PC-3 (cell line): ENCODE results near the gene TNS3. TPM values are rescaled to one million over a fixed set of nuclear protein-coding genes. Genes with fewer than 3 reads are reported as not detected.
"Not testable (repeated sequence)": the region's sequence is repeated elsewhere in the genome, so short reads cannot be mapped to it uniquely, and the experiment has no call there.

Experiments
- ATAC-seq: fragments of 200-7000 bp; cut with Tn5 transposase; 2 replicates; pipeline ENCODE4 v1.9.1; 2020; ENCODE audit warnings: mild to moderate bottlenecking, moderate library complexity
- BruUV-seq: library from RNA; stranded (reverse); fragments of 400-500 nt; replicated peaks from 2 replicates; lab custom pipeline; 2021; lab: Mats Ljungman, UMichigan
- CTCF ChIA-PET: fragments of 300-600 bp; sonication (Branson Sonifier 250); formaldehyde crosslinking; loops from one replicate; lab custom pipeline; 2022; ENCODE audit warnings: antibody characterized with exemption; lab: Charles Lee
- POLR2A ChIA-PET: fragments of 300-600 bp; sonication (Branson Sonifier 250); formaldehyde crosslinking; loops from one replicate; lab custom pipeline; 2022; ENCODE audit warnings: antibody characterized with exemption; ENCODE audit not compliant: unreplicated experiment; lab: Charles Lee
- DNase-seq: peaks from one replicate; pipeline ENCODE4 v3.0.0-alpha.2; 2015
- H2AFZ ChIP-seq: fragments of 300-600 bp; sonication (generic); 2 replicates; pipeline ENCODE4 v1.6.0; 2016; ENCODE audit warnings: antibody characterized with exemption, low read length
- H3F3A ChIP-seq: fragments of 300-600 bp; sonication (generic); one replicate; pipeline ENCODE4 v1.6.0; 2017; ENCODE audit warnings: antibody characterized with exemption, low read length, control low read depth, mild to moderate bottlenecking; ENCODE audit not compliant: unreplicated experiment
- H3K27ac ChIP-seq: fragments of 300-600 bp; sonication (generic); 2 replicates; pipeline ENCODE4 v1.5.1; 2016; ENCODE audit warnings: mild to moderate bottlenecking, low read length
- H3K27me3 ChIP-seq: fragments of 300-600 bp; sonication (generic); 2 replicates; pipeline ENCODE4 v1.6.1; 2016; ENCODE audit warnings: low read length, mixed read lengths
- H3K36me3 ChIP-seq: fragments of 300-600 bp; sonication (generic); 2 replicates; pipeline ENCODE4 v1.6.1; 2016; ENCODE audit warnings: low read depth, mixed run types, low read length, mixed read lengths
- H3K4me1 ChIP-seq: fragments of 300-600 bp; sonication (generic); 2 replicates; pipeline ENCODE4 v1.5.1; 2016; ENCODE audit warnings: low read length; ENCODE audit not compliant: insufficient read depth
- H3K4me2 ChIP-seq: fragments of 300-600 bp; sonication (generic); 2 replicates; pipeline ENCODE4 v1.6.0; 2016; ENCODE audit warnings: low read length
- H3K4me3 ChIP-seq: fragments of 300-600 bp; sonication (generic); 2 replicates; pipeline ENCODE4 v1.5.1; 2016; ENCODE audit warnings: mild to moderate bottlenecking, low read length, mixed read lengths
- H3K79me2 ChIP-seq: fragments of 300-600 bp; sonication (generic); 2 replicates; pipeline ENCODE4 v1.6.1; 2017; ENCODE audit warnings: low read length, mixed read lengths
- H3K9ac ChIP-seq: fragments of 300-600 bp; sonication (generic); 2 replicates; pipeline ENCODE4 v1.6.0; 2016; ENCODE audit warnings: mild to moderate bottlenecking, low read length
- H3K9me2 ChIP-seq: fragments of 300-600 bp; sonication (generic); replicated peaks from 2 replicates; pipeline ENCODE4 v1.6.1; 2016; ENCODE audit warnings: mixed run types, low read length, mixed read lengths
- H3K9me3 ChIP-seq: fragments of 300-600 bp; sonication (generic); 2 replicates; pipeline ENCODE4 v1.6.1; 2016; ENCODE audit warnings: low read length, mixed read lengths
- H4K20me1 ChIP-seq: fragments of 300-600 bp; sonication (generic); 2 replicates; pipeline ENCODE4 v1.6.1; 2016; ENCODE audit warnings: low read length, mixed read lengths
- CTCF ChIP-seq: fragments of 300-600 bp; sonication (generic); conservative IDR thresholded peaks from 2 replicates; pipeline ENCODE4 v1.5.1; 2017; ENCODE audit warnings: antibody characterized with exemption, low read depth, mild to moderate bottlenecking, low read length
- EZH2 ChIP-seq: fragments of 300-600 bp; sonication (generic); IDR thresholded peaks from one replicate; pipeline ENCODE4 v1.6.1; 2017; ENCODE audit warnings: antibody characterized with exemption, mild to moderate bottlenecking, low read length; ENCODE audit not compliant: unreplicated experiment
- EZH2phosphoT487 ChIP-seq: fragments of 300-600 bp; sonication (generic); IDR thresholded peaks from 2 replicates; pipeline ENCODE4 v1.6.1; 2018; ENCODE audit warnings: mild to moderate bottlenecking, antibody characterized with exemption, low read length, borderline replicate concordance
- intact Hi-C: fragments of 100-400 bp; cut with micrococcal nuclease; formaldehyde crosslinking; loops from 2 replicates; pipeline ENCODE4 v1.9.0; 2023
- total RNA-seq: library from RNA; depleted of rRNA; stranded (reverse); fragments of >200 nt; gene quantifications from 2 replicates; pipeline ENCODE4 v1.2.3, GENCODE V29; 2014

Gene TNS3
- total RNA-seq, 1 experiment from 2014 or later, result 72.3 TPM

- peaks cover 90% of the 10 kb centered on the region for H3K79me2 ChIP-seq
- intact Hi-C loops, result no loop called here
- no peaks in the 10 kb centered on the region for H4K20me1 ChIP-seq
- ATAC-seq (no peak), DNase-seq (no peak)
- no peak overlapping the region for H3K9ac ChIP-seq
- no peak for TF ChIP-seq EZH2phosphoT487
- no peak for TF ChIP-seq CTCF
- TF ChIP-seq EZH2, result no peak
- H3K27ac ChIP-seq, result no peak overlapping the region
- no peaks in the 10 kb centered on the region for H3F3A ChIP-seq
- H3K9me2 ChIP-seq, result no peaks in the 10 kb centered on the region
- no peak overlapping the region for H3K4me3 ChIP-seq
- H3K9me3 ChIP-seq, result no peaks in the 10 kb centered on the region
- H3K4me2 ChIP-seq, result no peak overlapping the region
- H3K36me3 ChIP-seq, result no peaks in the 10 kb centered on the region
- ChIA-PET CTCF (no interaction called here), POLR2A (no interaction called here)
- BruUV-seq, result no TSS peak
- no peaks in the 10 kb centered on the region for H3K27me3 ChIP-seq
- peaks cover 22% of the 10 kb centered on the region for H3K4me1 ChIP-seq
- H2AFZ ChIP-seq, result no peak overlapping the region
Measured at GRCh38 chr7:47543714-47544113, 38.2 kb downstream of the TNS3 start.

GRCh38 chr7:47543056-47543455 is 38.9 kb downstream of the TNS3 start:
- peaks cover 22% of the 10 kb centered on the region for H3K4me1 ChIP-seq
- ChIA-PET CTCF (no interaction called here), POLR2A (no interaction called here)
- ATAC-seq (no peak), DNase-seq (no peak)
- no TSS peak for BruUV-seq
- no peak overlapping the region for H3K27ac ChIP-seq
- intact Hi-C loops, result no loop called here
- H2AFZ ChIP-seq, result no peak overlapping the region
- no peak overlapping the region for H3K4me2 ChIP-seq
- no peaks in the 10 kb centered on the region for H3K9me3 ChIP-seq
- H3K4me3 ChIP-seq, result no peak overlapping the region
- no peaks in the 10 kb centered on the region for H3K36me3 ChIP-seq
- no peaks in the 10 kb centered on the region for H3K27me3 ChIP-seq
- H3K9ac ChIP-seq, result no peak overlapping the region
- no peaks in the 10 kb centered on the region for H3F3A ChIP-seq
- no peaks in the 10 kb centered on the region for H3K9me2 ChIP-seq
- no peaks in the 10 kb centered on the region for H4K20me1 ChIP-seq
- H3K79me2 ChIP-seq, result peaks cover 90% of the 10 kb centered on the region
- TF ChIP-seq EZH2, result no peak
- no peak for TF ChIP-seq CTCF
- no peak for TF ChIP-seq EZH2phosphoT487

GRCh38 chr7:47542051-47542450 is 39.9 kb downstream of the TNS3 start:
- Histone ChIP-seq H3K9me3 (no peaks in the 10 kb centered on the region), H3K4me3 (no peak overlapping the region), H3K27ac (no peak overlapping the region), H3F3A (no peaks in the 10 kb centered on the region), H3K36me3 (no peaks in the 10 kb centered on the region), H3K9me2 (no peaks in the 10 kb centered on the region), H2AFZ (no peak overlapping the region), H3K79me2 (peaks cover 90% of the 10 kb centered on the region), H3K4me1 (peaks cover 28% of the 10 kb centered on the region), H4K20me1 (no peaks in the 10 kb centered on the region), H3K27me3 (no peaks in the 10 kb centered on the region), H3K4me2 (no peak overlapping the region), H3K9ac (no peak overlapping the region)
- intact Hi-C loops, result no loop called here
- DNase-seq (no peak), ATAC-seq (no peak)
- ChIA-PET POLR2A (interaction anchor here (0.6 kb wide), 1 partner anchor 43 kb away, joined by 3 read pairs; no protein-coding TSS in a partner anchor), CTCF (no interaction called here)
- no peak for TF ChIP-seq EZH2
- TF ChIP-seq EZH2phosphoT487, result no peak
- no peak for TF ChIP-seq CTCF
- BruUV-seq, result no TSS peak

- not testable (repeated sequence) for BruUV-seq, H3K27ac ChIP-seq, ATAC-seq
Measured at GRCh38 chr7:47541485-47541884, 40.4 kb downstream of the TNS3 start.

More at GRCh38 chr7:47541485-47541884, 40.4 kb downstream of the TNS3 start:
- H3K4me2 ChIP-seq, H4K20me1 ChIP-seq, H3K4me3 ChIP-seq, H3K9ac ChIP-seq, intact Hi-C loops, POLR2A ChIA-PET, H3K36me3 ChIP-seq, H3K27me3 ChIP-seq, H3K9me2 ChIP-seq, H3K9me3 ChIP-seq, H3F3A ChIP-seq, CTCF ChIA-PET, H2AFZ ChIP-seq, DNase-seq: not testable (repeated sequence)
- Histone ChIP-seq H3K79me2 (peaks cover 90% of the 10 kb centered on the region), H3K4me1 (peaks cover 32% of the 10 kb centered on the region)
